Mesodermal cell (in vitro differentiated cells): ENCODE data around the gene EYA2.
"Not testable (repeated sequence)": the region's sequence is repeated elsewhere in the genome, so short reads cannot be mapped to it uniquely, and the experiment has no call there.

Experiments
- H3K27ac ChIP-seq: 2 replicates; pipeline ENCODE4 v1.7.0; 2013; ENCODE audit warnings: mild to moderate bottlenecking, low read depth, low read length, moderate library complexity; ENCODE audit not compliant: severe bottlenecking
- H3K36me3 ChIP-seq: 2 replicates; pipeline ENCODE4 v1.7.1; 2013; ENCODE audit warnings: mild to moderate bottlenecking, low read length, moderate library complexity; ENCODE audit not compliant: control insufficient read depth, insufficient read depth
- H3K4me1 ChIP-seq: one replicate; pipeline ENCODE4 v1.7.1; 2013; ENCODE audit warnings: mild to moderate bottlenecking, low read length; ENCODE audit not compliant: insufficient read depth, control insufficient read depth, poor library complexity, severe bottlenecking
- H3K4me3 ChIP-seq: 2 replicates; pipeline ENCODE4 v1.7.0; 2013; ENCODE audit warnings: low read length, control low read depth, mild to moderate bottlenecking; ENCODE audit not compliant: insufficient read depth, poor library complexity, severe bottlenecking; ENCODE audit errors: extremely low read depth
- H3K9me3 ChIP-seq: 2 replicates; pipeline ENCODE4 v1.7.1; 2013; ENCODE audit warnings: mild to moderate bottlenecking, low read length, moderate library complexity; ENCODE audit not compliant: control insufficient read depth
- WGBS, 2 experiments: methylation state at CpG; one replicate each; pipeline ENCODE4 v1.1.5; 2013; ENCODE audit warnings: missing lambda C conversion rate in 2 of 2; ENCODE audit not compliant: insufficient coverage in 2 of 2; 5-methylcytosine and 5-hydroxymethylcytosine counted together

Gene EYA2

DNA sequence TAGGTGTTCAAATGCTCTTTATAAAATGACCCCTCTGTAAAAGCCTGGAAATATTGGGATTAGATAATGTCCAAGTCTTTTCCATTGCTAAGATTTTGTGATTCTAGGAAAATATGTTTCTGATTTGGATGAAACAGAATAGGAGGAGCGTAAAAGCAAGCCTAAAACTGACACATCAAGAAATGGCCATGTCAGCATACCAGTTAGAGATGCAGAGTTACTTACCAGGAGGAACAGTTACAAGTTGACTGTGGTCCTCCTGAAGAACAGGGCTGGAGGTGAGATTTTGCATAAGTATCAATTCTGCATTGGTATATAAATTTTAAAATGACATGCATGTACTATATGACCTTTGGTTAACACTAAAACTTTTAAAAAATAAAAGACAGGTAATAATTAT lies 35.3 kb downstream of the EYA2 start:
- H3K9me3 ChIP-seq = no peaks in the 10 kb centered on the region
- WGBS, 2 experiments = 100% methylated on average over 1 of the region's 1 CpG; no CpG with 5 or more reads in 1 of the 2 experiments
- H3K27ac ChIP-seq = no peak overlapping the region
- no peaks in the 10 kb centered on the region for H3K36me3 ChIP-seq
- H3K4me1 ChIP-seq = no peaks in the 10 kb centered on the region
- no peak overlapping the region for H3K4me3 ChIP-seq

- Histone ChIP-seq H3K36me3 (no peaks in the 10 kb centered on the region), H3K27ac (no peak overlapping the region), H3K9me3 (no peaks in the 10 kb centered on the region), H3K4me3 (no peak overlapping the region), H3K4me1 (no peaks in the 10 kb centered on the region)
- 75 to 83% methylated on average over 5 to 8 of the region's 9 CpGs for WGBS, 2 experiments
Observed at GRCh38 chr20:46930640-46931339, 36.1 kb downstream of the EYA2 start.

DNA sequence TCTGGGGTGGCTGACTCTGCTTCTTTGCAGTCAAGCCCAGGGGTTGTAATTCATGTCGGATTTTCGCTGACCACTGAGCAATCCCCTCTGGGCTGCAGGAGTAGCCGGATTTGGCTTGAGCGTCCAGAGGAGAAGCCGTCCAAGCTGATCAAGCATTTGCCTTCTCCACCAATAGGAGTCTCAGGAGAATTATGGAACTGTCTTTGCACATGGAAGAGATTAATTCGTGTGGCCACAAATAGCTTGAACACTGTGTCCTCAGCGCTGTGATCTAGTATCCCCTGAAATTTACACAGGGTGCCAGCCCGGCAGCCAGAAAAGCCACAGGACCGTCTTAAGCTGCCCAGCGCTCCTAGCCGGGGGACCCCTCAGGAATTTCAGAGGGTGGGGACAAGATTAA lies 37.1 kb downstream of the EYA2 start:
- 81 to 92% methylated on average over 9 to 11 of the region's 11 CpGs for WGBS, 2 experiments

DNA sequence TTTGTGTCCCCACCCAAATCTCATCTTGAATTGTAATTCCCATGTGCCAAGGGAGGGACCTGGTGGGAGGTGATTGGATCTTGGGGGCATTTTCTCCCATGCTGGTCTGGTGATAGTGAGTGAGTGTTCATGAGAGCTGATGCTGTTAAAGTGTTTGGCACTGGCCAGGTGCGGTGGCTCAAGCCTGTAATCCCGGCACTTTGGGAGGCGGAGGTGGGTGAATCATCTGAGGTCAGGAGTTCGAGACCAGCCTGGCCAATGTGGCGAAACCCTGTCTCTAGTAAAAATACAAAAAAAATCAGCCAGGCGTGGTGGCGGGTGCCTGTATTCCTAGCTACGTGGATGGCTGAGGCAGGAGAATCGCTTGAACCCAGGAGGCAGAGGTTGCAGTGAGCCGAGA lies 37.8 kb downstream of the EYA2 start:
- H3K4me3 ChIP-seq, H3K27ac ChIP-seq, H3K36me3 ChIP-seq, H3K9me3 ChIP-seq, H3K4me1 ChIP-seq: not testable (repeated sequence)
- 84 to 96% methylated on average over 9 of the region's 10 CpGs for WGBS, 2 experiments

More for the DNA sequence above, 37.1 kb downstream of the EYA2 start:
- Histone ChIP-seq H3K9me3 (no peaks in the 10 kb centered on the region), H3K4me1 (no peaks in the 10 kb centered on the region), H3K4me3 (no peak overlapping the region), H3K27ac (no peak overlapping the region), H3K36me3 (no peaks in the 10 kb centered on the region)

DNA sequence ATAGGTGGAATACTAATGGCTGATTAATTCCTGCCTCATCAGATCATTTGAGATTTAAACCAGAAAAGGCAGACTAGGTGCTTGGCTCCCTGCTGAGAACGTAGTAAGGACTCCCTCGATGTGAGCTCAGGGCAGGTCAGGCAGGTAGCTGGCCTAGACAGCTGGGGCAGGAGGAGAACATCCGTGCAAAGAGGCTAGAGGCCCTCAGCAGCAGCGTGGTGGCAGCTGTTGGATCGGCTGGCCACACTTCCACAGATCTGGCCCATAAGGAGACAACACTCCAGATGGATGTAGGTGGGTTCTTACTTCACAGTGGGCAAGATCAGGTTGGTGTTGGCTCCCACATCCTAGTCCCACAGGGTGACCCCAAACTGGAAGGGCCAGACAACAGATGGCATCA lies 38.5 kb downstream of the EYA2 start:
- WGBS, 2 experiments = 81 to 88% methylated on average over 4 to 5 of the region's 5 CpGs
- Histone ChIP-seq H3K36me3 (no peaks in the 10 kb centered on the region), H3K27ac (no peak overlapping the region), H3K9me3 (no peaks in the 10 kb centered on the region), H3K4me1 (no peaks in the 10 kb centered on the region), H3K4me3 (no peak overlapping the region)

GRCh38 chr20:46934746-46935287 lies 40.2 kb downstream of the EYA2 start:
- Histone ChIP-seq H3K4me1 (no peaks in the 10 kb centered on the region), H3K36me3 (no peaks in the 10 kb centered on the region), H3K27ac (no peak overlapping the region), H3K4me3 (no peak overlapping the region), H3K9me3 (no peaks in the 10 kb centered on the region)
- 86 to 100% methylated on average over 2 to 4 of the region's 4 CpGs for WGBS, 2 experiments

- Histone ChIP-seq H3K27ac (no peak overlapping the region), H3K4me1 (no peaks in the 10 kb centered on the region), H3K4me3 (no peak overlapping the region), H3K9me3 (no peaks in the 10 kb centered on the region), H3K36me3 (no peaks in the 10 kb centered on the region)
- WGBS, 2 experiments = 96 to 97% methylated on average over 3 to 6 of the region's 9 CpGs
Observed at GRCh38 chr20:46935394-46936017, 40.9 kb downstream of the EYA2 start.

- Histone ChIP-seq H3K9me3 (no peaks in the 10 kb centered on the region), H3K36me3 (no peaks in the 10 kb centered on the region), H3K4me3 (no peak overlapping the region), H3K27ac (no peak overlapping the region), H3K4me1 (no peaks in the 10 kb centered on the region)
- 87 to 92% methylated on average over 15 of the region's 18 CpGs for WGBS, 2 experiments
Observed at GRCh38 chr20:46936415-46937156, 41.9 kb downstream of the EYA2 start.

DNA sequence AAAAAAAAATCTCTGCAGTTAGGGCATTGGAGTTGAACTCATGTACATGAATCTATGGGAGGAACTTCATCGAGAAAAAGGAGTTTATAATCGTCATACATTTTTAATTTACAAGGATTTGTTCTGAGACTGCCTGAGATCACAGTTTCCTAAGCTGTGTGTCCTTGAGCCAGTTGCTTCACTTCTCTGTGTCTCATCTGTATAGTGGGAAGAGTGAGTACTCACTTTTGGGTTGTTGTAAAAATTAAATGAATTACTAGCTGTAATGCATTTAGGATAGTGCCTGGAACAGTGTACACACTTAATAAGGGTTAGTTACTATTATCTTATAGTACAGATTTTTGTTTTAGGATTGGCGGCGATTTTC lies 42.5 kb downstream of the EYA2 start:
- Histone ChIP-seq H3K4me3 (no peak overlapping the region), H3K36me3 (no peaks in the 10 kb centered on the region), H3K9me3 (no peaks in the 10 kb centered on the region), H3K27ac (no peak overlapping the region), H3K4me1 (no peaks in the 10 kb centered on the region)
- WGBS, 2 experiments = 100% methylated on average over 1 of the region's 4 CpGs; no CpG with 5 or more reads in 1 of the 2 experiments

- no peak overlapping the region for H3K27ac ChIP-seq
- H3K9me3 ChIP-seq = no peaks in the 10 kb centered on the region
- H3K4me1 ChIP-seq = no peaks in the 10 kb centered on the region
- WGBS, 2 experiments = 74 to 83% methylated on average over 5 to 6 of the region's 7 CpGs
- H3K36me3 ChIP-seq = no peaks in the 10 kb centered on the region
- no peak overlapping the region for H3K4me3 ChIP-seq
Observed at GRCh38 chr20:46937533-46938226, 43.0 kb downstream of the EYA2 start.
